GM18868 (cell line): Measurements from ENCODE around the gene FASTKD3.

Experiments used
- ATAC-seq: cut with Tn5 transposase; IDR thresholded peaks from one replicate; pipeline ENCODE4 v1.9.1; 2021; ENCODE audit warnings: mild to moderate bottlenecking, moderate library complexity; ENCODE audit not compliant: unreplicated experiment

FASTKD3 gene

GRCh38 chr5:7868773-7869473 lies at the start of gene FASTKD3, which contains the start of gene MTRR:
Gene FASTKD3, minus strand, starts transcription at chr5:7869031. Its CDS starts 948 bp downstream, at chr5:7868083.
Gene MTRR, plus strand, starts transcription at chr5:7869148. Its CDS starts 1,647 bp downstream, at chr5:7870795.
- ATAC-seq, result peak; percentile 99

- ATAC-seq, result no peak
Measured at GRCh38 chr5:7917130-7918123, 48.6 kb upstream of the FASTKD3 start.

GRCh38 chr5:7916171-7916804 lies 47.5 kb upstream of the FASTKD3 start:
- no peak for ATAC-seq

GRCh38 chr5:7911429-7911771 lies 42.6 kb upstream of the FASTKD3 start:
- peak; percentile 35 for ATAC-seq

GRCh38 chr5:7910738-7911428 lies 42.1 kb upstream of the FASTKD3 start:
- ATAC-seq, result peak; percentile 88

GRCh38 chr5:7908317-7908716 lies 39.5 kb upstream of the FASTKD3 start:
- ATAC-seq, result no peak

- no peak for ATAC-seq
Measured at GRCh38 chr5:7907612-7908011, 38.8 kb upstream of the FASTKD3 start.

- peak; percentile 76 for ATAC-seq
Measured at GRCh38 chr5:7904170-7904569, 35.3 kb upstream of the FASTKD3 start.

- ATAC-seq, result no peak
Measured at GRCh38 chr5:7902666-7903625, 34.1 kb upstream of the FASTKD3 start.

- ATAC-seq, result no peak
Measured at GRCh38 chr5:7902201-7902600, 33.4 kb upstream of the FASTKD3 start.

GRCh38 chr5:7897014-7897600 lies 28.3 kb upstream of the FASTKD3 start:
- peak; percentile 84 for ATAC-seq

GRCh38 chr5:7894860-7895259 lies 26.0 kb upstream of the FASTKD3 start:
- ATAC-seq, result peak; percentile 95

- no peak for ATAC-seq
Measured at GRCh38 chr5:7894439-7894838, 25.6 kb upstream of the FASTKD3 start.

- ATAC-seq, result no peak
Measured at GRCh38 chr5:7888901-7889300, 20.1 kb upstream of the FASTKD3 start.

GRCh38 chr5:7886849-7887475 lies 18.1 kb upstream of the FASTKD3 start:
- ATAC-seq, result peak; percentile 63

- ATAC-seq, result no peak
Measured at GRCh38 chr5:7884491-7885267, 15.8 kb upstream of the FASTKD3 start.

- ATAC-seq, result no peak
Measured at GRCh38 chr5:7882926-7883325, 14.1 kb upstream of the FASTKD3 start.

- no peak for ATAC-seq
Measured at GRCh38 chr5:7881816-7882215, 13.0 kb upstream of the FASTKD3 start.
